ENCODE data around the gene NPIPA3.
"Not testable (repeated sequence)": the region's sequence is repeated elsewhere in the genome, so short reads cannot be mapped to it uniquely, and the experiment has no call there.

The NPIPA3 gene

GRCh38 chr16:14703156-14704011, at the start of gene NPIPA3:
TSS of gene NPIPA3 (plus strand) at chr16:14703411. CDS start at chr16:14708944, 5,533 bp downstream.
- not testable (repeated sequence) for DNase-seq (ENCODE audit: low read depth)

GRCh38 chr16:14658063-14658462, 45.1 kb upstream of the NPIPA3 start:
- no peak for DNase-seq (ENCODE audit: low read depth)

GRCh38 chr16:14667347-14668266, 35.6 kb upstream of the NPIPA3 start:
- DNase-seq (ENCODE audit: low read depth), result no peak

GRCh38 chr16:14668556-14669223, 34.5 kb upstream of the NPIPA3 start:
- no peak for DNase-seq (ENCODE audit: low read depth)

- DNase-seq (ENCODE audit: low read depth), result no peak
Observed at GRCh38 chr16:14669776-14670175, 33.4 kb upstream of the NPIPA3 start.

GRCh38 chr16:14672403-14672971, 30.7 kb upstream of the NPIPA3 start:
- no peak for DNase-seq (ENCODE audit: low read depth)

GRCh38 chr16:14676633-14677032, 26.6 kb upstream of the NPIPA3 start:
- DNase-seq (ENCODE audit: low read depth), result no peak

- DNase-seq (ENCODE audit: low read depth), result no peak
Observed at GRCh38 chr16:14677627-14678026, 25.6 kb upstream of the NPIPA3 start.

GRCh38 chr16:14678748-14679497, 24.3 kb upstream of the NPIPA3 start:
- DNase-seq (ENCODE audit: low read depth), result no peak

- DNase-seq (ENCODE audit: low read depth), result not testable (repeated sequence)
Observed at GRCh38 chr16:14680396-14680795, 22.8 kb upstream of the NPIPA3 start.

GRCh38 chr16:14681115-14681514, 22.1 kb upstream of the NPIPA3 start:
- no peak for DNase-seq (ENCODE audit: low read depth)

GRCh38 chr16:14682121-14682520, 21.1 kb upstream of the NPIPA3 start:
- DNase-seq (ENCODE audit: low read depth), result no peak

GRCh38 chr16:14685870-14686793, 17.1 kb upstream of the NPIPA3 start:
- DNase-seq (ENCODE audit: low read depth), result not testable (repeated sequence)

- not testable (repeated sequence) for DNase-seq (ENCODE audit: low read depth)
Observed at GRCh38 chr16:14694129-14694528, 9.1 kb upstream of the NPIPA3 start, which contains the start of gene PLA2G10. TSS of gene PLA2G10 (minus strand) at chr16:14694308. CDS start at chr16:14694229, 79 bp downstream.

GRCh38 chr16:14701859-14702258, 1.4 kb upstream of the NPIPA3 start:
- not testable (repeated sequence) for DNase-seq (ENCODE audit: low read depth)

- DNase-seq (ENCODE audit: low read depth), result not testable (repeated sequence)
Observed at GRCh38 chr16:14702672-14703071, 539 bp upstream of the NPIPA3 start.

GRCh38 chr16:14733233-14733632, 30.0 kb downstream of the NPIPA3 start:
- not testable (repeated sequence) for DNase-seq (ENCODE audit: low read depth)

GRCh38 chr16:14740832-14741385, 37.7 kb downstream of the NPIPA3 start:
- not testable (repeated sequence) for DNase-seq (ENCODE audit: low read depth)

- DNase-seq (ENCODE audit: low read depth), result not testable (repeated sequence)
Observed at GRCh38 chr16:14741794-14742193, 38.6 kb downstream of the NPIPA3 start.

Data from activated T-helper 9 cell treated with anti-CD3 and anti-CD28 coated beads, Interleukin-2, amount 50 U/mL, for 16 hours (primary cell).